Measurements from ENCODE around the gene RASD2.

- TF ChIP-seq POLR2AphosphoS5 (IDR thresholded peaks at IDR 0.05; ENCODE audit: low read depth) (no peak), EZH2 (IDR thresholded peaks at IDR 0.05; ENCODE audit: low read depth, unreplicated experiment) (no peak), CTCF (conservative IDR thresholded peaks at IDR 0.05; ENCODE audit: low read depth in 2 of 2) (no peak)
These were observed 21.3 kb downstream of the RASD2 start for GRCh38 chr22:35561796-35562526.

Measured in GM23338 (cell line).